HepG2 (cell line): Measurements from ENCODE around the gene MYO7A. TPM values are rescaled to one million over a fixed set of nuclear protein-coding genes. Genes with fewer than 3 reads are reported as not detected.
A peak's percentile ranks its signal among the peaks of the same experiment; 100 is the strongest.

Experiments used
- BHLHE40 ChIP-seq: IDR thresholded peaks from 2 replicates; pipeline ENCODE4 v1.6.1; 2011; ENCODE audit warnings: low read length, improper control_type of control experiment
- CEBPZ ChIP-seq: IDR thresholded peaks from 2 replicates; pipeline ENCODE4 v1.6.1; 2012; ENCODE audit warnings: low read length, improper control_type of control experiment
- FOXC1 ChIP-seq: sonication (generic); formaldehyde crosslinking; IDR thresholded peaks from 2 replicates; pipeline ENCODE4 v1.8.0; 2022; ENCODE audit warnings: mild to moderate bottlenecking, missing genetic modification reagents, borderline replicate concordance
- FOXM1 ChIP-seq: sonication (generic); formaldehyde crosslinking; IDR thresholded peaks from 2 replicates; pipeline ENCODE4 v1.5.0; 2020; ENCODE audit warnings: missing genetic modification reagents
- GTF2F1 ChIP-seq: fragments of 150-350 bp; IDR thresholded peaks from 2 replicates; pipeline ENCODE4 v1.6.1; 2014; ENCODE audit warnings: low read length
- HOXA7 ChIP-seq: sonication (generic); formaldehyde crosslinking; IDR thresholded peaks from 2 replicates; pipeline ENCODE4 v1.8.1; 2022; ENCODE audit warnings: mild to moderate bottlenecking, missing genetic modification reagents, moderate library complexity
- IKZF4 ChIP-seq: sonication (generic); formaldehyde crosslinking; IDR thresholded peaks from 2 replicates; pipeline ENCODE4 v1.5.1; 2020; ENCODE audit warnings: borderline replicate concordance, mild to moderate bottlenecking, low read depth, missing genetic modification reagents; ENCODE audit errors: not compliant biosample characterization
- ISL2 ChIP-seq: sonication (generic); formaldehyde crosslinking; IDR thresholded peaks from 2 replicates; pipeline ENCODE4 v1.5.0; 2020; ENCODE audit warnings: missing genetic modification reagents
- JDP2 ChIP-seq: sonication (generic); formaldehyde crosslinking; IDR thresholded peaks from 2 replicates; pipeline ENCODE4 v1.8.1; 2022; ENCODE audit warnings: missing genetic modification reagents, borderline replicate concordance
- MAZ ChIP-seq, 2 experiments: sonication (generic) in 1 of 2; formaldehyde crosslinking in 1 of 2; IDR thresholded peaks; 2 replicates each; pipeline versions ENCODE4 v1.5.0 to v1.6.1; 2012 to 2020; ENCODE audit warnings: low read depth in 2 of 2, mild to moderate bottlenecking in 2 of 2, borderline replicate concordance in 1 of 2, improper control_type of control experiment in 1 of 2, low read length in 1 of 2, missing genetic modification reagents in 1 of 2, moderate library complexity in 1 of 2
- MED1 ChIP-seq: sonication (generic); formaldehyde crosslinking; IDR thresholded peaks from 2 replicates; pipeline ENCODE4 v1.4.0; 2020; ENCODE audit warnings: missing genetic modification reagents
- MTF2 ChIP-seq: sonication (generic); formaldehyde crosslinking; IDR thresholded peaks from 2 replicates; pipeline ENCODE4 v1.5.0; 2020; ENCODE audit warnings: missing genetic modification reagents, borderline replicate concordance
- MXD1 ChIP-seq: sonication (generic); formaldehyde crosslinking; IDR thresholded peaks from 2 replicates; pipeline ENCODE4 v1.4.0; 2020; ENCODE audit warnings: mild to moderate bottlenecking, missing genetic modification reagents
- MYC ChIP-seq: sonication (generic); formaldehyde crosslinking; IDR thresholded peaks from 2 replicates; pipeline ENCODE4 v1.9.0; 2021; ENCODE audit warnings: missing genetic modification reagents, borderline replicate concordance
- RFXAP ChIP-seq: sonication (generic); formaldehyde crosslinking; IDR thresholded peaks from 2 replicates; pipeline ENCODE4 v1.4.0; 2020; ENCODE audit warnings: missing genetic modification reagents, borderline replicate concordance
- SAFB2 ChIP-seq: sonication (generic); formaldehyde crosslinking; IDR thresholded peaks from 2 replicates; pipeline ENCODE4 v1.5.1; 2020; ENCODE audit warnings: missing genetic modification reagents, low read depth, mild to moderate bottlenecking, borderline replicate concordance
- STAG1 ChIP-seq: sonication (generic); formaldehyde crosslinking; IDR thresholded peaks from 2 replicates; pipeline ENCODE4 v1.4.0; 2020; ENCODE audit warnings: missing genetic modification reagents
- ZBTB8A ChIP-seq: sonication (generic); formaldehyde crosslinking; IDR thresholded peaks from 2 replicates; pipeline ENCODE4 v1.4.0; 2020; ENCODE audit warnings: mild to moderate bottlenecking, low read depth, missing genetic modification reagents, borderline replicate concordance
- ZHX1 ChIP-seq: sonication (generic); formaldehyde crosslinking; IDR thresholded peaks from 2 replicates; pipeline ENCODE4 v1.8.1; 2022; ENCODE audit warnings: low read depth, mild to moderate bottlenecking, missing genetic modification reagents
- ZMAT3 ChIP-seq: sonication (generic); formaldehyde crosslinking; conservative IDR thresholded peaks from 2 replicates; pipeline ENCODE4 v1.7.0; 2021; ENCODE audit warnings: missing genetic modification reagents
- ZNF253 ChIP-seq: sonication (generic); formaldehyde crosslinking; IDR thresholded peaks from 2 replicates; pipeline ENCODE4 v1.8.0; 2022; ENCODE audit warnings: mild to moderate bottlenecking, missing genetic modification reagents, borderline replicate concordance
- ZNF556 ChIP-seq: sonication (generic); formaldehyde crosslinking; IDR thresholded peaks from 2 replicates; pipeline ENCODE4 v1.4.0; 2020; ENCODE audit warnings: mild to moderate bottlenecking, missing genetic modification reagents, borderline replicate concordance
- polyA plus RNA-seq, 8 experiments: library from polyadenylated mRNA; depleted of rRNA in 3 of 8; stranded (reverse) in 7 of 8; unstranded in 1 of 8; fragments of >200 nt; fragmentation: Illumina TruSeq in 4 of 8; extraction: Trizol in 4 of 8; gene quantifications; 2 replicates each; pipeline versions ENCODE4 v1.2.1 to v1.2.3, GENCODE V29; 2011 to 2016; ENCODE audit warnings: low read depth in 4 of 8, missing spikeins in 1 of 8, mixed read lengths in 1 of 8; ENCODE audit not compliant: insufficient read depth in 1 of 8
- total RNA-seq, 5 experiments: library from RNA; depleted of rRNA; stranded (reverse); fragments of >200 nt; fragmentation: Illumina TruSeq; extraction: Trizol; gene quantifications; 2 replicates each; pipeline ENCODE4 v1.2.3, GENCODE V29; 2016; ENCODE audit warnings: low read depth in 1 of 5
- TF ChIP-seq, protein P1 (sequence below): sonication (generic); formaldehyde crosslinking; IDR thresholded peaks from 2 replicates; pipeline ENCODE4 v1.4.0; 2020; ENCODE audit warnings: missing genetic modification reagents

The MYO7A gene
- total and polyA plus RNA-seq, 2 of the 13 experiments (the other 11 are each of a cell fraction or from before 2014, with no cell fraction given): 7.5 to 10.0 TPM

DNA sequence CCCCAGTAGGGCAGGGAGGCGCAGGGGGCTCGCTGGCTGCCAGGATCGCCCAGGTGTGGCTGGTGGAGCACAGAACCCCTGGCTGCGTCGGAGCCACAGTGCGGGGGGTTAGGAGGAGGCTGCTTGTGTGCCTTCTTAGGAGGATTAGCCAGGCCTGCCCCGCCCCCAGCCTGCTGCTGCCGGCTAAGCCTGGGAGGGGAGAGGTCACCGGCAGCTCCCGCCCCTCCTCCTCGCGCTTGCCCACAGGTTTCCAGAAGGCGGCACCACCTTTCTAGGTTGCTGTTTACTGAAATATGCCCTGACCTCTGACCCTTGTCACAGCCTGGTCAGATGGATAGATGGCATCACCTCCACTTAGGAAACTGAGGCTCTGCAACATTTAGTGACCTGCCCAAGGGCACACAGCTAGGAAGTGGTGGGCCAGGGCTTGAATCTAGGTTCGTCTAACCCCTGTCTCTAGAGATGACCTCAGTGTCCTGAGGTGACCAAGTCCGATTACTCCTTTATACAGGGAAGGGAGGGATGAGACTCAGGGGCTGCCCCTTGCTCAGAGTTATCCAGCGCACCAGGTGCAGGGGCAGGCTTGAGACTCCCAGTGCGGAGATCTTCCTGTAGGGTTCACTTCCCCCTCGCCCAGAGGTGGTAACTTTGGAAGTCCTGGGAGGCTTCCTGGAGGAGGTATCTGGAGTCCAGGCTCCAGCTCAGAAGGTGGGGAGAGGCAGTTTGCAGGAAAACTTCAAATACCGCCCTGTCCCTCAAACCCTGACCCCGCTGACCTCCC lies 44.0 kb downstream of the MYO7A start (continued):
- TF ChIP-seq ZNF253 (CRISPR knock-in tag) (no peak), ZMAT3 (CRISPR knock-in tag) (no peak), RFXAP (CRISPR knock-in tag) (no peak), MYC (CRISPR knock-in tag) (no peak), ZHX1 (no peak), JDP2 (CRISPR knock-in tag) (no peak), BHLHE40 (no peak), ZBTB8A (CRISPR knock-in tag) (no peak), MXD1 (CRISPR knock-in tag) (no peak), HOXA7 (no peak), GTF2F1 (no peak), FOXC1 (CRISPR knock-in tag) (no peak), MED1 (CRISPR knock-in tag) (peak; percentile 30; the same call in 1 of the 2 replicates), MTF2 (CRISPR knock-in tag) (no peak), ZNF556 (CRISPR knock-in tag) (peak; percentile 28; the same call in 1 of the 2 replicates), MAZ (IDR thresholded peaks at IDR 0.05; ENCODE audit: borderline replicate concordance, low read depth, low read length) (no peak), MAZ (CRISPR knock-in tag; IDR thresholded peaks at IDR 0.05; ENCODE audit: low read depth) (peak; percentile 54; the same call in 1 of the 2 replicates), IKZF4 (CRISPR knock-in tag) (no peak), STAG1 (CRISPR knock-in tag) (peak; percentile 32; the same call in 1 of the 2 replicates), CEBPZ (no peak), SAFB2 (no peak), ISL2 (CRISPR knock-in tag) (0 out of 2 replicates have a peak, but pooled peaks have one; percentile 21), FOXM1 (CRISPR knock-in tag) (no peak)
- TF ChIP-seq, protein P1, sequence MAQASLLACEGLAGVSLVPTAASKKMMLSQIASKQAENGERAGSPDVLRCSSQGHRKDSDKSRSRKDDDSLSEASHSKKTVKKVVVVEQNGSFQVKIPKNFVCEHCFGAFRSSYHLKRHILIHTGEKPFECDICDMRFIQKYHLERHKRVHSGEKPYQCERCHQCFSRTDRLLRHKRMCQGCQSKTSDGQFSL: no peak
